NCI-H2196 (cell line): ENCODE measurements around the gene CYSTM1.

Source experiments
- DNase-seq: peaks from one replicate; lab custom pipeline; 2025; ENCODE audit not compliant: unreplicated experiment; lab: John Stamatoyannopoulos, UW

The CYSTM1 gene

DNA sequence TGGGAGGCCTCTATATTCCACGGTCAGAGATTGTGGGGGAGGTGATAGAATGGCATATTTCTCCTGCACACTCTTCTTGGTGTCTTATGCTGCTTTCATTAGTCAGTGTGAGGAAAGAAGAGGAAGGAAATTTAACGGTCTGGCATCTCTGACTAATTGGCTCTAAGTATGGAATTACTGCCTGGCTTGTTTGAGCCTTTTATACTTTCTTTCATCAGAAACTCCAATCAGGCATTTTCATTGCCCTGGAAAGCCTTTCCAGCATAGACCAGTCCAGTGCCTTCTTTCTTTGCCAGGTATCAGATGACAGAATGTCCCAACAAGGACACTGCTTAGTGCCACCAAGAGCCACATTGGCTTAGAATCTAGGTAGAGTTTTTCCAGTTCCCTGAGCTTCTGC, 30.2 kb downstream of the CYSTM1 start:
- DNase-seq, result no peak

DNA sequence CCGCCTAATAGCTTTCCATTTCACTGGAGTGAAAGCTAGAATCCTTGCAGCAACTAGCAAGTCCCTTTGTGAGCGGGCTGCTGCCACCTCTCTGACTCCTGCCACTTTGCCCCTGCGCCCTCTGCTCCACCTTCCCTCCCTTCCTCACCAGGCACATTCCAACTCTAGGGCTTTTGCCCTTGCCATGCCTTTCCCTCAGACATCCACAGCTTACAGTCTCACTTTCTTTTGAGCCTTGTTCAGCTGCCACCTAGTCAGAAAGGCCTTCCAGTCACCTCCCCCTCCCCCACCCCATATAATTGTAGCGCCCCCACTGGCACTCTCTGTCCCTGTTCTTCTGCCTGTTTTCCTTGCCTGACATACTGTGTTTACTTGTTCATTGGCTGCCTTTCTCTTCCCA, 31.0 kb downstream of the CYSTM1 start:
- no peak for DNase-seq

DNA sequence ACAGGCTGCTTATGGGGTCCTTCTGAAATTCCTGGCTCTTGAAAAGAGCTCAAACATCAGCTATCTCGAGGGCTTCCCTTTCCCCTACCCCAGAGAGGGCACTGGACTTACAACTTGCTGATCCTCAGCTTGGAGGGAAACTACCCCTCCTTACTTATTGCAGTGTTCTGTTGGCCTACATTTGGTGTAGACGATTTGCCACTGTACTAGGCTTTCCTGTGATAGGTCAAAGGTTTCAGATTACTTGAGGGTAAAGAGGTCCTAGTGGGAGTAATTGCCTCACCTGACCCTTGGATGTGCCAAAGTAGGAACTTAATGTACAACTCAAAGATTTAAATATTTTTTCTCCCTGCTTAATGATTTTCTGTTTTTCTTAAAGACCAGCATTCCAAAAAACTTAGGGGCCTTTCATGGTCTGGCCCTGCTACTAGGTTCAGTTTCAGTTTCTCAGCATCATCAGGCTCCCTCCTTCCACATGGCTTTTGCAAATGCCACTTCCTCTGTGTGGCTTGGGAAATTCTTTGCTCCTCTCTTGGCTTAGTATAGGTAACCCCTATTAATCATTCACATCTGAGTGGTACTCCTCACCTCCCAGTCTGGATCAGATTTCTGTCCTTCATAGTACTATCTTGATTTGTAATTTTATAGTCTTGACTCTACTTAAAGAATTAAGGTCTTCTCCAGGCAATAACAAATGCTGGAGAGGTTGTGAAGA, 32.4 kb downstream of the CYSTM1 start:
- DNase-seq, result no peak

DNA sequence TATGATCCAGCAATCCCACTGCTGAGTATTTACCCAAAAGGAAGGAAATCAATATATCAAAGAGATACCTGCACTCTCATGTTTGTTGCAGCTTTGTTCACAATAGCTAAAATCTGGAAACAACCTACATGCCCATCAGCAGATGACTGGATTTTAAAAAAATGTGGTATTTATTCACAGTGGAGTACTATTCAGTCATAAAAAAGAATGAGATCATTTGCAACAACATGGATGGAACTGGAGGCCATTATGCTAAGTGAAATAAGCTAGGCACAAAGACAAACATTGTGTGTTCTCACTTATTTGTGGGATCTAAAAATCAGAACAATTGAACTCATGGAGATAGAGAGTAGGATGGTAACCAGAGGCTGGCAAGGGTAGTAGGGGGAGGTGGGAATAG, 33.1 kb downstream of the CYSTM1 start:
- no peak for DNase-seq

DNA sequence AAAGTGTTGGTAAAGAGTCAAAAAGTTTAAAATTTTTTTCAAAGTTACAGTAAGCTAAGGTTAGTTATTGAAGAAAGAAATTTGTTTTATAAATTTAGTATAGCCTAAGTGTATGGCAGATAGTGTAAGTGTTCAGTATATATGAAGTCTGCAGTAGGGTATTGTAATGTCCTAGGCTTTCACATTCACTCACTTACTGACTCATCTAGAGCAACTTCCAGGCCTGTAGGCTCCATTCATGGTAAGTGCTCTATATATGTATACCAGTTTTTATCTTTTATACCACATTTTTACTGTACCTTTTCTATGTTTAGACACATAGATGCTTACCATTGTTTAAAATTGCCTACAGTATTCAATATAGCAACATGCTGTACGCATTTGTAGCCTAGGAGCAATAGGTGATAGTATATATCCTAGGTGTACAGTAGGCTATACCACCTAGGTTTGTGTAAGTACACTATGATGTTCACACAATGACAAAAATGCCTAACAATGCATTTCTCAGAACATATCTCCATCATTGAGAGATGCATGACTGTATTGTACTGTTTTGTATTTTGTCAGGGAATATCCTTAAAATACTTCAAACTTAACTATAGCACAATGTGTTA, 38.5 kb downstream of the CYSTM1 start:
- DNase-seq, result no peak

DNA sequence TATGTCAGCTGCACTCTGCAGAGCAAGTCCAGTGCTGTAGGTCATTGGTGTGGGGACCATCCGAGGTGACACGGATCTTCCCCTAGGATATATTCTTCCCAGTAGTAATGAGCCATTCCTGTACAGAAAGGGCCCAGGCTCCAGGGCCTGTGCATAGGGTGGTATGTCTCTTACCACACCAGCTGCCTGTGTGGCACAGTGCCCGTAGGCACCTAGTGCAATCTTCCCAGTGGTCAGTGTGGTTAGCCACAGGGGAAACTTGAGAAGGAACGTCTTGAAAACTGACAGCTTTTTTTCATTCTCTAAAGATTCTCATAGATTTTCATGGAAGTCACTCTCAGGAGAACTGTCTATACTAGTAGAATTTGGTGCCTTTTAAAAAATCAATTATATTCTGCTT, 39.8 kb downstream of the CYSTM1 start:
- DNase-seq, result peak; percentile 52

DNA sequence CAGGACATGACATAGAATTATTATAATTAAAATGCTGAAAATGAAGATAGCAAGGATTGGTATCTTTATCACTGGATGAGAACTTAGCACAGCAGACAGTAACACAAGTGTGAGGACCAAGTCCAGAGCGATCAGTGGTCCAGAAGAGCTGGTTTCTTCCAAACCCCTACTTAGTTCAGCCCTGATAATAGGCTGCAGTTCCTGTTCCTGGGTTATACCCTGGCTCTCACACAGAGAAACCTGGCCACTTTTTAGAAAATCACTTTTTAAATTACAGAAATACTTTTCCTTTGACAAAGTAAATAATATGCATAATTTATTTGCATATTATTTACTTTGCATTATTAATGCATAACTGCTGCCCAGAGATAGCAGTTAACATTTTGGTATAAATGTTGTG, 40.3 kb downstream of the CYSTM1 start:
- no peak for DNase-seq

DNA sequence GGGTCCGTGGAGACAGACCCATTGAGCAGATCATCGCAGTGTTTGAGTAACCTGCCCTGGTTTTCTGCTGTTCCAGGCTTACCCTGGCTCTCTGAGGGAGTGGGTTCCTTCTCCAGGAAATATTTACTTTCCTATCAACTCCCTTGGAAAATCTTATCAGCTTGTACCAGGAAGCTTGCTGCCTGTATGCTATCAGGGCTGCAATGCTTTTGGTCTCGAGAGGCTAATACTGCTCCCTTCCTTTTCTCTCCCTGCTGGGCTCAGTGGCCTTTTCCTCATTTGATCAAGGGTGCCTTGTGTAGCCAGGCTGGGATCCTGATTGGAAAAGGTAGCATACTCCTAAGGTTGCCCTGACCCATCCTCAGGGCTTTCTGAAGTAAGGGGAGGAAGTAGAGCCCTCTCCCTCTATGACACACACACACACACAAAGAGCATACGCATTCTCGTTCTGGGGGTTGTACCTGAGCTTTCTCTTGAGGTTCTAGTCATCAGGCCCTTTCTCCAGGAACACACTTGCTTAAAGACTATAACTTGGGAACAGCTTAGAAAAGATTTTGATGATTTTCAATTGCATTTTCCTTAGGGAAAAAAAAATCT, 41.6 kb downstream of the CYSTM1 start:
- no peak for DNase-seq

DNA sequence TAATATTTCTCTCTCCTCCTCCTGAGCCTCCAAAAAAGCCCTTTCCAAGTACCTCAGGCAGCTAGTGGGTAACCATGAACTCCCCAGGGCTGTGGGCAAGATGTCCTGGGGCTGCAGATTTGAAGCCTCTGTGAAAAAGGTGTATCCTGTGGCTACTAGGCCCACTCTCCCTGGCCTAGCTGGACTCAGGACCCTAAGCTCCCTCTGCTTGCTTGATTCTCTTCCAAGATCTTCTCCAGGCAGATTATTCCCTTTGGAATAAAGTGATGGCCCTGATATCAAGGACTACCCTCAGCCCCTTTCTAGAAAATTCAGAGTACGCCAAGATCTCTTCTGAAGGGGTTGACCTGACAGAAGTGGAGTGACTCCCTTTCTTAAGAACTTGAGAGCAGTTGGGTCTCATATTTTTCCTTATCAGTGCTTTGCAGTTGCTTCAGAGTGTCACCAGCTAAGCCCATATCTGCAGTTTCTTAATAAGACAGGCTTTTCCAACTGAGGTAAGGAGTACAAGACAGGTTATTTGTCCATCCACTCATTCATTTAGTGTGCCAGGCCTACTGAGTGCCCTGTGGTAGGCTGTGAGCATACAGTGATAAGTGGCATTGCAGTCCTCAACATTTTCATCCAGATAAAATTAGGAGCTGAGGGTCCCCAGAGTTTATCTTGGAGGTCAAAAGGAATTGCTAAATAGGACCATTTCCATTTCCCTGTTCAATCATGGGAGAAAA, 42.5 kb downstream of the CYSTM1 start:
- no peak for DNase-seq

DNA sequence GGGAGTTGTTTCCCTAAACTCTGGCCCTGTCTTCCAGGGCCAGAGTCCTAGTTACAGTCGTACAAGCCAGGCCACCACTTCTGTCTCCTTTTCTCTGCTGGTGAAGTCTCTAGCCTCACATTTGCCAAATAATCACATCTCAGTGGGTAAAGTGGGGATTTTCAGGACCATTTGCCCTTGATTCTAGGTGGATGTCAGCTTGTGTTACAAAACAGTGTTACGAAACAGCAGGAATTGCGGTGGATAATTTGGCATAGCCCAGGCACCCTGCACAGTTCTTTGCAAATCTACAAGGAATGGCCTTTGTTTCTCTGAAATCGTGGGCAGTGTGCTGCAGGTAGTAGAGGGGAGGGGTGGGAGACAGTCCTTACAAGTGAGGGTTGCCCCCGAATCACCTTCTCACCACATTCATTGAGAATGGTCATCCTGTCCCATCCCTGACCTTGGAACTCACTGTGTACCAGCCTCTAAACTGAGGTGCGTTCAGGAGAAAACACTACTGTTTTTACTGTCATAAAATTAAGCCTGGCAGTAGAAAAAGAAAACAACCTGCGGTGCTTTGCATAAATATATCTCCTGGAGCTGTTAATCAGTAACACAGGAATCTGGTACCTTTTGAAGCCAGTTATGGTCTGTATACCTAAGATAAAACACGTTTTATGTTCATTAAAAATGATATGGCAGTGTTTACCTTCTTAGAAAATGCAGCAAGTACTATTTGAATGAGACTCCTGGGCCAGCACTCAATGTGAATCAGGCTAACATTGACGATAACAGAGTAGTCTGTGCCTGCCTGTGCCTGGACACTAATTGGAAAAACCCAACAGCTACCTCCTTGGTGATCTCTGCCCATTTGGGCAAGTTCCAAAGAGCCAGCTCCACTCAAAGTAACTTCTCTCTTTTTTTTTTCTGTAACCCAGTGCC, 44.3 kb downstream of the CYSTM1 start:
- no peak for DNase-seq

DNA sequence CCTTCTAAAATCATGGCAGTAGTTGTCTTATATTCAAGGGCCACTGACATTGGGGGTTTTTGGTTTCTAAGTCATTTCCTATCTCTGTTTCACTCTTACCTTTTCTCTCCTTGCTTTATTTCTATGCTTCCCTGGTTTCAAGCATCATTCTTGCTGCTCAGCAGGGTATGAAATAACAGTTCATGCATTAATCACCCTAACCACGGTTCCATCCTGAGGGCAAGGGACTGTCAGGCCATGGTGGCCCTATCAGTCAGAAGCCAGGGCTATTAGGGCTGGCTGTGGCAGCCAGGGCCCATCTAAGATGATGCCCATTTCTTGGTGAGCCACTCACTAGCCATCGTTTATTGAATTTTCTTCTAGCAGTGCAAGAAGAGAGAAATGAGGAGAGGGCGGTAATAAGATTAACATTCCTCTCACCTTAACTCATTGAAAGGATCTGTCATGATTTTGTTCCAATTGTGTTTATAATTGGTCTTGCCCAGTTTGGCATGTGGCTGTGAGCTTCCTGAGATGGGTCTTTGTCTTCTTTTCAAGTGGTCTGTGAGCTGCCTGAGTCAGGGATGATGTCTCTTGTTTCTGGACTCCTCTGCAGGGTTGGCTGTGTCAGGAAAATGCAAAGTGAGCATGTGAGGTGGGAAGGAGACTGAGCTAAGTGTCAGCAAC, 45.2 kb downstream of the CYSTM1 start:
- no peak for DNase-seq

DNA sequence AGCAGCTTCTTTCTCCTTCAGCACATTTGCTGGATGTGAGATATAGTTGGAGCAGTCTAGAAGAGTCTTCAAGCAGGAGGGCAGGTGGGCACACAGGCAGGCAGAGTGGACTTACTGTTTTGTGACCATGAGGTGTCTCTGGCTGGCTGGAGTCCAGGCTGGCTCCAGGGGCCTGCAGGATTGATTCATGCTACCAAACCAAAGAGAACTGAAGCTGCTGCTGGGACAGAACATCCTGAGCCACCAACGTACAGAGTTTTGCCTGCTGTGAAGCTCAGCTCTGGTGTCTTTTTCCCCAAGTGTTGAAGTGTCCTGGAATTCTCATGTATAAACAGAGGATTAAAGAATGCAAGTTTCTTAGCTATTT, 45.7 kb downstream of the CYSTM1 start:
- no peak for DNase-seq

DNA sequence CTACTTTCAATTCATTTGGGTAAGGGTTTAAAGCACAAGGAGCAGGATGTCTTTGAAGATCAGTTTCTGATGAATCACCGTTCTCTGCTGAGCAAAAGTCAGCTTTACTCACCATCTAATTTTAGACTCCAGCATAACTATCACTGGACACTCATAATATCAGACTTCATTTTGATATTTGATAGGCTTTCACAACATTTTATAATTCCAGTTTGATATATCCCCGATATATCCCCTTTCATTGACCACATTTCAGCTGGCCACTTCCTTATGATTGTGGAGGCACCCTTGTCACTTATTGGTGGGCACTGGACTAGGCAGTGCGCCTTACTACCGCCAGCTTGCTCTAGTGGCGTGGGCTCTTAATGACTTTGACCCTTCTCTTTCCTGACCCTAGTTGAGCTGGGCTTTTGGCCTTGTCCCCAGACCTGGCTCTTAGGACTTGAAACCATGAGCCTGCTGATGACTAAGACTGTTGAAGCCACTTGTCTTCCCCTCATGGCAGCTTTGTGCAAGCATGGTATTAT, 46.8 kb downstream of the CYSTM1 start:
- DNase-seq, result peak; percentile 19

DNA sequence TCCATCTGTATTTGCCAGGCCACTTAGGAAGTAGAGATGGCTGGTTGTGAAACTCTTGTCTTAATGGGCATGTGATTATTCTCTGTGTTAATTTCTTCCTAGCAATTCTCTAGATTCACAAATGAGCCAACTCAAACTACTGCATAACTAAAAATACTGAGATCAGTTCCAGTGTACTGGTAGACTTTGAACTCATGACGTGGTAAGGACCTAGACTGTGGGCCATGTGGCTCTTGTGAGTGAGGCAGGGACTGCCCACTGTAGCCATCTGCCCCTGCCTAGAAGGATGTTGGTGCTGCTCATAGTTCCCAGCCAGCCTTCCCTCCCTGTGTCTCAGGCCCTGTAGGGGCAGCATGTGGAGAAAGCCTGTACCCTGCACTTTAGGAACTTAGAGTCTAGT, 47.4 kb downstream of the CYSTM1 start:
- DNase-seq, result no peak

DNA sequence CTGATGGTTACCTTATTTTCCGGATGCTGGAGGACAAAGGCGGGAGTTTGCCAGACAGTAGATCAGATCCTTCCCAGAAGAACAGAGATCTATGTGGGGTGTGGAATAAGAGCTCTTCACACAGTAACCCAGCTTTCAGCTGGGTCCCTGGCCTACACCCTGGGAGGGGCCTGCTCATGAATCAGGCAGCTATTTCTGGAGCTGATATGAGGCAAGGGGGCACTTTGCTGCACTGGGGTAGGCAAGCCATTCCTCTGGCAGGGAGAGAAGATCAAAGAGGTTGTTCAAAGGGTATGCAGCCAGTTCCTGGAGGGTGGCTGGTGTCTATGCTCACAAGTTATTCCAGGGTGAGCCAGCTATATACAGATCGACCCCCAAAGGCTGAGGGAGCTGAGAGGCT, 48.6 kb downstream of the CYSTM1 start:
- no peak for DNase-seq

DNA sequence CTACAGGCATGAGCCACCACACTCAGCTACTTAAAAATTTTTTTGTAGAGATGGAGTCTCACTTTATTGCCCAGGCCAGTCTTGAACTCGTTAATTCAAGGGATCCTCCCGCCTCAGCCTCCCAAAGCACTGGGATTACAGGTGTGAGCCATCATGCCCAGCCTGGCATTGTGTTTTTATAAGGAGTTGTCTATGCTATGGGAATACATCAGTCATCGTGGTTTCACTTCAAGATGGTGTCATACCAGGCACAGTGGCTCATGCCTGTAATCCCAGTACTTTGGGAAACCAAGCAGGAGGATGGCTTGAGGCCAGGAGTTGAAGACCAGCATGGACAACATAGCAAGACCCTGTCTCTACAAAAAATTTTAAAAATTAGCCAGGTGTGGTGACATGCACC, 49.7 kb downstream of the CYSTM1 start:
- no peak for DNase-seq

DNA sequence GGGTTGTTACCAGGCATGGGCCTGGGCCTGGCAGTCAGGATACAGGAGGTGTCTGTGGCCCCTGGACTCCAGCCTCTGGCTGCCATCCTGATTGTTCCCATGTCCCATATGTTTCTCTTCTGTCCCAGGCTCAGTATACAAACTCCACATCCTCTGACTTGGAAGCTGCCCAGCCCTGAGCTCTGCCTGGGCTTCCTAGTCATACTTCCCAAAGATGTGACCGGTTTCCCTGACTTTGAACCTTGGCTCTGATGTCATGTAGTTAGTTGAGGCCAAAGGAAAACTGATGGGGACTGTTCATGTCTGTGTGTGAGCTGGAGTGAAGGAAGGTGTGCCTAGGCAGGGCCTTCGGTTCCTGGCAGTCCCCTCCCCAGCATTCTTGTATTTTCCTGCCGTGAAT, 50.4 kb downstream of the CYSTM1 start:
- no peak for DNase-seq

DNA sequence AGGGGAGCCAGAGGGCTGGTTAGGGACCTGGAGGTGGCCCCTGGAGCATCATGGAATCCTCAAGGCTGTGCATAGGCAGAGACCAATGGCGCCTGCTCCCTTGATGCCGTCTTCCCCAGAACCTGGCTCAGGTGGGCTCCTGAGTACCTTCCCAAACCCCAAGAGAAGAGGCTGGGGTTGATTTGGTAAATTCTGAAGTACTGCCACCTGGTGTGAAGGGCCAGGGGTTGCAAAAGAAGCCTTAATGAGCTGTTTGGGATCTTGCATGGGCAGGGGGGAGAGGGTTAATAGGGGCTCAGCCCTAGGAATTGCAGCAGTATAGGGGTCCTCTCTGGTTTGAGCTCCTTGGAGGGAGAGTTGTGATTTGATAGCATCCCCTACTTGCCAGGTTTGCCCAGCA, 52.1 kb downstream of the CYSTM1 start:
- no peak for DNase-seq

DNA sequence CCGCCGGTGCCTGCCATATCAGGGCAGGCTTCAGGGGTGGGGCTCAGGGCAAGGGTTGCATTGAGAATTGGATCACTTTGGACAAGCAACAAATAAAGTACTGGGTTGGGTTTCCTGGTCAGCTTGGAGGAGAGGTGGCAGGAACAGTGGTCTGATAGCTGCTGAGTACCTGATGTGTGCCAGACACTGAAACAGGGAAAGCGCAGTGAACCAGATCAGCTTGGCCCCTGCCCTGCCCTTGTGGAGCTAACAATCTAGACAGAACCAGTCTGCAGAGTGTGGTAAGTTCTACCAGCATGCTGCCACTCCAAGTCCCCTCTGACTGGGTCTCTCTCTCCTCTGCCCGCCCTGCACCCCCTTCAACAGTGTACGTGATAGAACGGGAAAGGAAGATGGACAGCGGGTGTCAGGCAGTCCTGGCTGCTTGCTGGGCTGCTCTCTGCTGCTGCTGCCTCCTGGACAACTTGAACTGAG, 53.4 kb downstream of the CYSTM1 start:
- DNase-seq, result no peak

DNA sequence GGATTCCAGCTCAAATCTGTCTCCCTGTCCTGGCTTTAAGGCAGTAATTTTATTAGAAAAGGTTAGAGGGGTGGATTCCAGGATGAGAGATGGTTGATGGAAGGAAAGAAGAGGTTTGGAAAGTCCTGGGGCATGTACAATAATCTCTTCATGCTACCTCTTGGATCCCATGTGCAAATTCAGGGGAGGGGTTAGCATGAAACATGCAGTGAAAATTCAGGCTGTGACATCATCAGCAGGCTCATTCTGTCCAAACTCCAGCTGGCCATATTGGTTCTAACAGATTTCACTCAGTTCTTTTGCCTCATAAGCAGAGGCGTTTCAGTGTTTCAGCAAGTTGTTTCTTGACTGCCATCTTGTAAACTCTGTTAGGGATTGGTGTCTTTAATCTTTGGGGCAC, 55.4 kb downstream of the CYSTM1 start:
- DNase-seq, result no peak
